HFFc6 (cell line): ENCODE data around the gene MECR. TPM values are rescaled to one million over a fixed set of nuclear protein-coding genes. Genes with fewer than 3 reads are reported as not detected.
"Not testable (repeated sequence)": the region's sequence is repeated elsewhere in the genome, so short reads cannot be mapped to it uniquely, and the experiment has no call there.

ENCODE experiments used
- DNase-seq: peaks from one replicate; pipeline ENCODE4 v3.0.0-alpha.2; 2018
- H3K27ac Mint-ChIP-seq: 2 replicates; pipeline ENCODE4 v1.8.0; 2020; ENCODE audit warnings: mild to moderate bottlenecking, mixed read lengths
- H3K27me3 Mint-ChIP-seq: 2 replicates; pipeline ENCODE4 v1.8.0; 2021; ENCODE audit warnings: mild to moderate bottlenecking, moderate library complexity, mixed read lengths; ENCODE audit not compliant: insufficient read depth
- H3K36me3 Mint-ChIP-seq: 2 replicates; pipeline ENCODE4 v1.8.0; 2021; ENCODE audit warnings: low read depth, mixed read lengths
- H3K4me1 Mint-ChIP-seq: 2 replicates; pipeline ENCODE4 v1.8.0; 2020; ENCODE audit warnings: low read depth, mixed read lengths
- H3K4me3 Mint-ChIP-seq: 2 replicates; pipeline ENCODE4 v1.8.0; 2020; ENCODE audit warnings: mild to moderate bottlenecking, moderate library complexity, mixed read lengths
- H3K9me3 Mint-ChIP-seq: 2 replicates; pipeline ENCODE4 v1.8.0; 2020; ENCODE audit warnings: mild to moderate bottlenecking, mixed read lengths
- total RNA-seq, 6 experiments: library from RNA; stranded (reverse); fragmentation: NEBNext Ultra II Directional; extraction: Animal tissue kit (Norgen Biotek cat#: 25700); gene quantifications; 2 replicates in 1 of 6; 3 replicates in 5 of 6; pipeline ENCODE4 v1.2.3, GENCODE V29; 2021
- TF ChIP-seq, protein P1 (sequence below): fragments of 200-600 bp; sonication (generic); IDR thresholded peaks from 2 replicates; pipeline ENCODE4 v1.5.0; 2021; ENCODE audit warnings: antibody characterized with exemption, mild to moderate bottlenecking

Gene MECR
- total RNA-seq, 6 experiments from 2014 or later: 20.5 to 27.1 (median 21.9) TPM

DNA sequence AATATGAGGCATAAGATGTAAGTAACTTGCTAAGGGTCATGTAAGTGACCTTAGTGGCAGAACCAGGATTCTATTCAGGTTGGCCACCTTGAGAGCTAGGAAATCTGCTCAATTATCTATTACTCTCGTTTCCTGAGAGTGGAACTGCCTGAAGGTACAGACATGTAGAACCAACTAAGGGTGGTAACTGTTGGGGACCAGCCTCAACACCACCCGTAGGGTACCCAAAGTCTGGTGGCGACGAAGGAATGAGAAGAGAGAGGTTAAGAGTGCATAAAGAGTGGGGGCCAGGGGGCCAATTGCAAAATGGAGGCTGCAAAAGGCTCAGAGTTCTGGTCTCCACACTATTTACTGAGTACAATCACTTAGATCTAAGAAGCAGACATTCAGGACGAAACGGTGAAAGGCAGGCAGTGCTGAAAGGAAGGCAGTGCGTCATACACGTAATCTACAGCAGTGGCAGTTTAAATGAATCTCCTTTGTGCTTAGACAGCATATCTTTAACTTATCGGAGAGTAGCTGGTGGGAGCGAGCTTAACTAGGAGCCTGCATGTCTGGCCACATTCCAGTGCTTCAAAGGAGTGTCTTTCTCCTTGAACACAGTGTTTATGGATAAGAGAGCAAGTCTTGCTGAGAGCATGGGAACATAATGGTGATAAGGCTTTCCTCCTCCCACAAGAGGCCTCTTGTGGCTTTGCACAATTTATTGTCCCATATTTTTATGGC lies 74.0 kb downstream of the MECR start:
- TF ChIP-seq, protein P1, sequence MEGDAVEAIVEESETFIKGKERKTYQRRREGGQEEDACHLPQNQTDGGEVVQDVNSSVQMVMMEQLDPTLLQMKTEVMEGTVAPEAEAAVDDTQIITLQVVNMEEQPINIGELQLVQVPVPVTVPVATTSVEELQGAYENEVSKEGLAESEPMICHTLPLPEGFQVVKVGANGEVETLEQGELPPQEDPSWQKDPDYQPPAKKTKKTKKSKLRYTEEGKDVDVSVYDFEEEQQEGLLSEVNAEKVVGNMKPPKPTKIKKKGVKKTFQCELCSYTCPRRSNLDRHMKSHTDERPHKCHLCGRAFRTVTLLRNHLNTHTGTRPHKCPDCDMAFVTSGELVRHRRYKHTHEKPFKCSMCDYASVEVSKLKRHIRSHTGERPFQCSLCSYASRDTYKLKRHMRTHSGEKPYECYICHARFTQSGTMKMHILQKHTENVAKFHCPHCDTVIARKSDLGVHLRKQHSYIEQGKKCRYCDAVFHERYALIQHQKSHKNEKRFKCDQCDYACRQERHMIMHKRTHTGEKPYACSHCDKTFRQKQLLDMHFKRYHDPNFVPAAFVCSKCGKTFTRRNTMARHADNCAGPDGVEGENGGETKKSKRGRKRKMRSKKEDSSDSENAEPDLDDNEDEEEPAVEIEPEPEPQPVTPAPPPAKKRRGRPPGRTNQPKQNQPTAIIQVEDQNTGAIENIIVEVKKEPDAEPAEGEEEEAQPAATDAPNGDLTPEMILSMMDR: no peak
- H3K9me3 Mint-ChIP-seq: no peaks in the 10 kb centered on the region
- peak overlapping the region; percentile 47; the same call in 1 of the 2 replicates for H3K27ac Mint-ChIP-seq
- peaks cover 6% of the 10 kb centered on the region; the same call in 1 of the 2 replicates for H3K4me1 Mint-ChIP-seq
- no peak overlapping the region for H3K4me3 Mint-ChIP-seq
- H3K27me3 Mint-ChIP-seq: no peaks in the 10 kb centered on the region; the same call in 1 of the 2 replicates
- H3K36me3 Mint-ChIP-seq: peaks cover 28% of the 10 kb centered on the region
- no peak for DNase-seq

DNA sequence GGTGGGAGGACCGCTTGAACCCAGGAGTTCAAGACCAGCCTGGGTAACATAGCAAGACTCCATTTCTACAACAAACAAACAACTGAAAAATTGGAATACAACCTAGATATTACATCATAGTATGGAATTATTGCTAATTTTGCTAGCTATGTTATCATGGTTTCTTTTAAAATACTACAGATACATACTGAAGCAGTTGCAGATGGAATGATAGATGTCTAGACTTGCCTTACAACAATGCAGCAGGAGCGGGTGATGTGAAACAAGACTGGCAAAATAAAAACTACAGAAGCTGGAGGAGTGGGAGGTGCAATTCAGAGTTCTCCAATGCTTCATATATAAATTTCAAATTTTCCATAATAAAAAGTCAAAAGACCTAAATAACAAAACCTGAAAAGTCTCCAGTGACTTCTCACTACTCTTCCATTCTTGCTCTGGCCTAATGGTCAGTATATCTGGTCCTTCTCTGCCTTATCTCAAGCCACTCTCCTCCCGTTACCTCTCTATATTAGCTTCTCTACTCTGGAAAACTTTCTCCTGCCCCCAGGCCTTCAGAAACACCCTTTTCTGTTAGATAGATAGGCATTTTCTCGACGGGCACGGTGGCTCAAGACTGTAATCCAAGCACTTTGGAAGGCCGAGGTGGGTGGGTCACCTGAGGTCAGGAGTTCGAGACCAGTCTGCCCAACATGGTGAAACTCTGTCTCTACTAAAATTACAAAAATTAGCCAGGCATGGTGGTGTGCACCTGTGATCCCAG lies 78.5 kb downstream of the MECR start:
- TF ChIP-seq, protein P1: no peak
- Mint-ChIP-seq H3K36me3 (peaks cover 68% of the 10 kb centered on the region), H3K4me3 (no peak overlapping the region), H3K4me1 (peaks cover 26% of the 10 kb centered on the region), H3K9me3 (no peaks in the 10 kb centered on the region), H3K27me3 (no peaks in the 10 kb centered on the region; the same call in 1 of the 2 replicates), H3K27ac (no peak overlapping the region)
- DNase-seq: no peak

DNA sequence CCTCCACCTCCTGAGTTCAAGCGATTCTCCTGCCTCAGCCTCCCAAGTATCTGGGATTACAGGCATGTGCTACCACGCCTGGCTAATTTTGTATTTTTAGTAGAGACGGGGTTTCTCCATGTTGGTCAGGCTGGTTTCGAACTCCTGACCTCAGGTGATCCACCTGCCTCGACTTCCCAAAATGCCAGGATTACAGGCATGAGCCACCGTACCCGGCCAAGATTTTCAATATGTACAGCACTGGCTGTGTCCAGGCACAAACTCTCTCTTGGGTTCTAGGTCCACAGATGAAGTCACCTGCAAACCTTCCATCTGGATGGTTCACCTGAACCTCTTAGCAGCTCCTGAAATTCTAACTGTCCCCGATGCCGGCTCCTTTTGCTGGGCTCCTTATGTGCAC lies 80.4 kb downstream of the MECR start:
- Mint-ChIP-seq H3K27ac (peak overlapping the region; percentile 5; the same call in 1 of the 2 replicates), H3K4me1 (peaks cover 38% of the 10 kb centered on the region), H3K36me3 (peaks cover 78% of the 10 kb centered on the region)
- not testable (repeated sequence) for H3K27me3 Mint-ChIP-seq, DNase-seq, H3K9me3 Mint-ChIP-seq, H3K4me3 Mint-ChIP-seq

DNA sequence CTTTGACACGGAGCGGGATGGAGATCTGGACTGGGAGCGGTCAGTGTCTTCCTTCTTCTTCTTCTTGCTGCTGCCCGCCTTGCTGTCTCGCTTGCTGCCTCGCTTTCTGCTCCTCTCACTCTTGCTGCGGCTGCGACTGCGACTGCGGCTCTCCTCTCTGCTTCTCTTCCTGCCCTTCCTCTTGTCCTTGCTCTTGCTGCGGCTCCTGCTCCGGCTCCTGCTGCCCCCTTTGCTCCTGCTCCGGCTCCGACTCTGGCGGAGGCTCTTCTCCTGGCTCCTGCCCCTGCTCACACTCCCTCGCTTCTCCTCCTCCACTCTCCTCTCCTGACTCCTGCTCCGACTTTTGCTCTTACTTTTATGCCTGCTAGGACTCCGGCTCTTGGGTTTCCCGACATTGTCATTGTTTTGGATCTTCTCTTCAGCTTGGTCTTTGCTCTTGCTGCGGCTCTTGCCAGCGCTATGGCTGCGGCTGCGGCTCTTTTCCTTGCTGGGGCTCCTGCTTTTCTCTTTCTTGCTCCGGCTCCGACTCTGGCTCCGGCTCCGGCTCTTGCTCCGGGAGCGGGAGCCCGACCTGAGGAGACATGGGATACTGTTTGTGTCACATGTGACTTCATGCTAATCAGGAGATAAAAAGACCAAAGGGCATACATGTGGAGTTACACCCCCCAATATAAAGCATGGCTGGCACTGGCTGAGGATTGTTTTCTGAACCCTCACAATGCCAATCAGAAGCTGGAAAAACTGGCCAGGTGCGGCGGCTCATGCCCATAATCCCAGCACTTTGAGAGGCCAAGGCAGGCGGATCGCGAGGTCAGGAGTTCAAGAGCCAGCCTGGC lies 81.9 kb downstream of the MECR start:
- TF ChIP-seq, protein P1: no peak
- peak overlapping the region; percentile 39 for H3K4me3 Mint-ChIP-seq
- H3K27ac Mint-ChIP-seq: peak overlapping the region; percentile 99

DNA sequence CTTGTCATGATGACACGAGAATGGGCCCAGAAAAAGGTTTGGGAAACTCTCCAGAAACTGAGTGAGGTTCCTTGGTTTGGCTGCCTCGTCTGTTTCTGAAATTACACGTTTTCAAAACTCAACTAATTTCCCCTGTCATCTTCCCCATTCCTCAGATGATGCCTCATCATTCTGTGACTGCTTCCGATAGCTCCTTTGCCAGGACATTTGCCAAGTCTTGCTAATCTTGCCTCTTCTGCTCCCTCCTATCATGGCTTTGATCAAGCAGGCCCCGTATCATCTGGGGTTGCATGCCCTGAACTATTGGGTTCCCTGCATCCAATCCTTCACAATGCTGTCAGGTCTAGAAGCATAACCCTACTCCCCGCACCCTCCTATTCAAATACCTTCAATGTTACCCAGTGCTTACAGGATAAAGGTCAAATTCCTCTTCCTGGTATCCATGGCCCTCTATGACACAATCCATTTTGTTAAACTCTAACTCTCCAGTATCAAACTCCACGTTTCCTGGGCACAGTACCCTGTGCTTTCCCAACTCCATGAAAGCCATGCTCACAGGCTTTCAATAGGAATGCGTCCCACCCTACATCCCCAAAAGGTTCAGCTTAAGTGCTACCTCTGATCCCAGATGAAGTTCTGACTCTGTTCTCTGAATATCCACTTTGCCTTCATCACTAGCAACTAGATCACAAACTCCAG lies 84.8 kb downstream of the MECR start:
- TF ChIP-seq, protein P1: no peak
- no peaks in the 10 kb centered on the region; the same call in 1 of the 2 replicates for H3K27me3 Mint-ChIP-seq
- H3K4me1 Mint-ChIP-seq: peaks cover 40% of the 10 kb centered on the region
- peak; percentile 96 for DNase-seq
- H3K36me3 Mint-ChIP-seq: peaks cover 67% of the 10 kb centered on the region
- peak overlapping the region; percentile 77 for H3K4me3 Mint-ChIP-seq
- H3K9me3 Mint-ChIP-seq: no peaks in the 10 kb centered on the region
- peak overlapping the region; percentile 99 for H3K27ac Mint-ChIP-seq

More for the DNA sequence above, 81.9 kb downstream of the MECR start:
- peaks cover 40% of the 10 kb centered on the region for H3K4me1 Mint-ChIP-seq
- H3K9me3 Mint-ChIP-seq: no peaks in the 10 kb centered on the region
- H3K36me3 Mint-ChIP-seq: peaks cover 76% of the 10 kb centered on the region
- no peaks in the 10 kb centered on the region; the same call in 1 of the 2 replicates for H3K27me3 Mint-ChIP-seq
- no peak for DNase-seq
